Smooth muscle cell of the umbilical artery (primary cell): ENCODE measurements around the gene CAV2. TPM values are rescaled to one million over a fixed set of nuclear protein-coding genes. Genes with fewer than 3 reads are reported as not detected.

ENCODE experiments used
- total RNA-seq: library from RNA; depleted of rRNA; stranded (reverse); fragments of >200 nt; gene quantifications from 2 replicates; pipeline ENCODE4 v1.2.3, GENCODE V29; 2014

CAV2 gene, protein sequence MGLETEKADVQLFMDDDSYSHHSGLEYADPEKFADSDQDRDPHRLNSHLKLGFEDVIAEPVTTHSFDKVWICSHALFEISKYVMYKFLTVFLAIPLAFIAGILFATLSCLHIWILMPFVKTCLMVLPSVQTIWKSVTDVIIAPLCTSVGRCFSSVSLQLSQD
- total RNA-seq = 42.5 and 149 TPM in 2 replicates

DNA sequence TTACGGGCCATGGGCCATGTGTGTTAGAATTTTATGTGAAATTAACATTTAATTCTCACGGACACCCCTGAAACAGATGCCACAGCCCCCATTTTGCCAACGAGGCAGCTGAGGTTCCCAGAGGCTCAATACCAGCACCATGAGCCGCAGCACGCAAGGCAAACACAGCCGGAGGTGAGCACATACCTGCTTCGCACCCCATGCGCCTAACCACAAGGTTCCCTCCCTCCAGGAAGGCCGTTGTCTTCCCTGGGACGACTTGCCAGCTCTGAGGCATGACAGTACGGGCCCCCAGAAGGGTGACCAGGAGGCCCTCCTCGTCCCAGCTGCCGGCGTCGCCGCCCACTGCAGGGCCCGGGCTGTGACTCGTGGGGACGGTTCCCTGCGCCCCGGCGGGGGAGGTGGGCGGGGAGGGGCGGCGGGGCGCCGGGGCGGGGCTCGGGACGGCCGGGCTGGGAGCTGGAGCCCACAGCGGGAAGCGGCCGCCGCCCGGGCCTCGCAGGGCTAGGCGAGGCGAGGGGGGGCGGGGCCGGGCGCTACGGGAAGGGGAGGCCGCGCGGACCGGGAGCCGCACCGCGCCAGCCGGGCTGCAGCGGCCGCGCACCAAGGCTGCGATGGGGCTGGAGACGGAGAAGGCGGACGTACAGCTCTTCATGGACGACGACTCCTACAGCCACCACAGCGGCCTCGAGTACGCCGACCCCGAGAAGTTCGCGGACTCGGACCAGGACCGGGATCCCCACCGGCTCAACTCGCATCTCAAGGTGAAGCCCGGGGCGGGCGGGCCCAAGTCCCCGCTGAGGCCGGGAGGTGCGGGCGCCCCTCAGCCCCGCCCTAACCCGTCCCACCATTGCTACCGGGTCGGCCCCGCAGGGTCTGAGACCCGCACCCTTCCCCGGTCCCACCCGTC, at the start of gene CAV2:
CAV2 (plus strand) TSS at position 571 of the 910 bp plus-strand sequence; CDS start at position 615, 44 bp downstream.

GRCh38 chr7:116524609-116525297, 25.2 kb downstream of the CAV2 start, which contains the start of gene CAV1:
Gene CAV1, plus strand, starts transcription at chr7:116525036. Its CDS starts 27 bp downstream, at chr7:116525063.

Other genes starting within 250 kb of the CAV2 start
- gene CAV1, start 25.3 kb downstream of the CAV2 start, total RNA-seq = 57.0 and 517 TPM in 2 replicates
- gene MET, start 172.5 kb downstream of the CAV2 start, total RNA-seq = 36.2 and 149 TPM in 2 replicates